NT2/D1 (cell line): ENCODE measurements around the gene SPRY4.

Experiments
- DNase-seq: peaks from one replicate; pipeline ENCODE4 v3.0.0-alpha.2; 2011; ENCODE audit warnings: low read depth, low spot score
- H3K27me3 ChIP-seq: 2 replicates; pipeline ENCODE4 v1.6.0; 2011; ENCODE audit warnings: mild to moderate bottlenecking; ENCODE audit not compliant: insufficient read length, insufficient read depth
- H3K36me3 ChIP-seq: 2 replicates; pipeline ENCODE4 v1.6.1; 2011; ENCODE audit warnings: mild to moderate bottlenecking, low read length, mixed read lengths; ENCODE audit not compliant: insufficient read depth, insufficient read length
- H3K4me1 ChIP-seq: 2 replicates; pipeline ENCODE4 v1.5.1; 2011; ENCODE audit not compliant: insufficient read depth, insufficient read length
- H3K4me3 ChIP-seq: 2 replicates; pipeline ENCODE4 v1.5.1; 2011; ENCODE audit warnings: low read depth; ENCODE audit not compliant: insufficient read length
- H3K9ac ChIP-seq: 2 replicates; pipeline ENCODE4 v1.6.0; 2011; ENCODE audit warnings: low read depth; ENCODE audit not compliant: insufficient read length
- H3K9me3 ChIP-seq: 2 replicates; pipeline ENCODE4 v1.5.1; 2011; ENCODE audit warnings: mild to moderate bottlenecking, low read length; ENCODE audit not compliant: insufficient read depth
- SUZ12 ChIP-seq: IDR thresholded peaks from 2 replicates; pipeline ENCODE4 v1.6.1; 2011; ENCODE audit not compliant: insufficient read length, insufficient read depth; ENCODE audit errors: extremely low read depth
- YY1 ChIP-seq: IDR thresholded peaks from 2 replicates; pipeline ENCODE4 v1.6.1; 2011; ENCODE audit not compliant: insufficient read length, insufficient read depth
- ZNF274 ChIP-seq: IDR thresholded peaks from 2 replicates; pipeline ENCODE4 v1.6.1; 2011; ENCODE audit warnings: mild to moderate bottlenecking, low read depth, low read length

Gene SPRY4

GRCh38 chr5:142322747-142323479 lies 1.9 kb downstream of the SPRY4 start:
- DNase-seq, result no peak
- Histone ChIP-seq H3K9ac (peak overlapping the region; percentile 86), H3K9me3 (no peaks in the 10 kb centered on the region), H3K4me1 (peaks cover 6% of the 10 kb centered on the region), H3K4me3 (peak overlapping the region; percentile 75), H3K36me3 (peaks cover 40% of the 10 kb centered on the region), H3K27me3 (peaks cover 5% of the 10 kb centered on the region)
- TF ChIP-seq ZNF274 (no peak), YY1 (no peak)

GRCh38 chr5:142322403-142322746 lies 2.4 kb downstream of the SPRY4 start:
- Histone ChIP-seq H3K9me3 (no peaks in the 10 kb centered on the region), H3K27me3 (peaks cover 5% of the 10 kb centered on the region), H3K9ac (peak overlapping the region; percentile 86), H3K4me3 (peak overlapping the region; percentile 75), H3K4me1 (peaks cover 4% of the 10 kb centered on the region), H3K36me3 (peaks cover 46% of the 10 kb centered on the region)
- TF ChIP-seq YY1 (no peak), SUZ12 (no peak), ZNF274 (no peak)
- DNase-seq, result no peak

GRCh38 chr5:142320851-142321560 lies 3.8 kb downstream of the SPRY4 start:
- DNase-seq, result no peak
- H3K4me1 ChIP-seq, result peaks cover 8% of the 10 kb centered on the region
- peaks cover 58% of the 10 kb centered on the region for H3K36me3 ChIP-seq
- H3K4me3 ChIP-seq, result peak overlapping the region; percentile 17
- TF ChIP-seq SUZ12 (no peak), ZNF274 (no peak), YY1 (no peak)
- H3K27me3 ChIP-seq, result peaks cover 5% of the 10 kb centered on the region
- H3K9me3 ChIP-seq, result no peaks in the 10 kb centered on the region
- H3K9ac ChIP-seq, result peak overlapping the region; percentile 34

GRCh38 chr5:142320430-142320738 lies 4.4 kb downstream of the SPRY4 start:
- peaks cover 63% of the 10 kb centered on the region for H3K36me3 ChIP-seq
- TF ChIP-seq YY1 (no peak), SUZ12 (no peak), ZNF274 (no peak)
- no peak overlapping the region for H3K4me3 ChIP-seq
- DNase-seq, result no peak
- H3K9me3 ChIP-seq, result no peaks in the 10 kb centered on the region
- peaks cover 5% of the 10 kb centered on the region for H3K27me3 ChIP-seq
- no peak overlapping the region for H3K9ac ChIP-seq
- H3K4me1 ChIP-seq, result peaks cover 8% of the 10 kb centered on the region

- no peaks in the 10 kb centered on the region for H3K9me3 ChIP-seq
- TF ChIP-seq ZNF274, result no peak
- no peak for TF ChIP-seq YY1
- no peak for TF ChIP-seq SUZ12
- H3K4me1 ChIP-seq, result peaks cover 8% of the 10 kb centered on the region
- H3K4me3 ChIP-seq, result no peak overlapping the region
- no peak overlapping the region for H3K9ac ChIP-seq
- DNase-seq, result no peak
- H3K36me3 ChIP-seq, result peaks cover 69% of the 10 kb centered on the region
- peaks cover 5% of the 10 kb centered on the region for H3K27me3 ChIP-seq
Measured at GRCh38 chr5:142319560-142320429, 5.0 kb downstream of the SPRY4 start.

GRCh38 chr5:142319105-142319504 lies 5.7 kb downstream of the SPRY4 start:
- H3K4me1 ChIP-seq, result peaks cover 13% of the 10 kb centered on the region
- H3K9ac ChIP-seq, result no peak overlapping the region
- DNase-seq, result no peak

GRCh38 chr5:142317753-142318152 lies 7.1 kb downstream of the SPRY4 start:
- peaks cover 74% of the 10 kb centered on the region for H3K36me3 ChIP-seq
- H3K4me3 ChIP-seq, result no peak overlapping the region
- H3K27me3 ChIP-seq, result no peaks in the 10 kb centered on the region
- H3K4me1 ChIP-seq, result peaks cover 12% of the 10 kb centered on the region
- no peak for TF ChIP-seq ZNF274
- TF ChIP-seq SUZ12, result no peak
- no peak for TF ChIP-seq YY1
- H3K9me3 ChIP-seq, result no peaks in the 10 kb centered on the region
- DNase-seq, result no peak
- no peak overlapping the region for H3K9ac ChIP-seq

More at GRCh38 chr5:142319105-142319504, 5.7 kb downstream of the SPRY4 start:
- no peak for TF ChIP-seq YY1
- no peak for TF ChIP-seq SUZ12
- TF ChIP-seq ZNF274, result no peak
- no peak overlapping the region for H3K4me3 ChIP-seq
- peaks cover 5% of the 10 kb centered on the region for H3K27me3 ChIP-seq
- H3K9me3 ChIP-seq, result no peaks in the 10 kb centered on the region
- H3K36me3 ChIP-seq, result peaks cover 75% of the 10 kb centered on the region
